ENCODE data around the gene ZNF423.

GRCh38 chr16:49473131-49473530 is 382.8 kb downstream of the ZNF423 start:
- TF ChIP-seq, protein P1, sequence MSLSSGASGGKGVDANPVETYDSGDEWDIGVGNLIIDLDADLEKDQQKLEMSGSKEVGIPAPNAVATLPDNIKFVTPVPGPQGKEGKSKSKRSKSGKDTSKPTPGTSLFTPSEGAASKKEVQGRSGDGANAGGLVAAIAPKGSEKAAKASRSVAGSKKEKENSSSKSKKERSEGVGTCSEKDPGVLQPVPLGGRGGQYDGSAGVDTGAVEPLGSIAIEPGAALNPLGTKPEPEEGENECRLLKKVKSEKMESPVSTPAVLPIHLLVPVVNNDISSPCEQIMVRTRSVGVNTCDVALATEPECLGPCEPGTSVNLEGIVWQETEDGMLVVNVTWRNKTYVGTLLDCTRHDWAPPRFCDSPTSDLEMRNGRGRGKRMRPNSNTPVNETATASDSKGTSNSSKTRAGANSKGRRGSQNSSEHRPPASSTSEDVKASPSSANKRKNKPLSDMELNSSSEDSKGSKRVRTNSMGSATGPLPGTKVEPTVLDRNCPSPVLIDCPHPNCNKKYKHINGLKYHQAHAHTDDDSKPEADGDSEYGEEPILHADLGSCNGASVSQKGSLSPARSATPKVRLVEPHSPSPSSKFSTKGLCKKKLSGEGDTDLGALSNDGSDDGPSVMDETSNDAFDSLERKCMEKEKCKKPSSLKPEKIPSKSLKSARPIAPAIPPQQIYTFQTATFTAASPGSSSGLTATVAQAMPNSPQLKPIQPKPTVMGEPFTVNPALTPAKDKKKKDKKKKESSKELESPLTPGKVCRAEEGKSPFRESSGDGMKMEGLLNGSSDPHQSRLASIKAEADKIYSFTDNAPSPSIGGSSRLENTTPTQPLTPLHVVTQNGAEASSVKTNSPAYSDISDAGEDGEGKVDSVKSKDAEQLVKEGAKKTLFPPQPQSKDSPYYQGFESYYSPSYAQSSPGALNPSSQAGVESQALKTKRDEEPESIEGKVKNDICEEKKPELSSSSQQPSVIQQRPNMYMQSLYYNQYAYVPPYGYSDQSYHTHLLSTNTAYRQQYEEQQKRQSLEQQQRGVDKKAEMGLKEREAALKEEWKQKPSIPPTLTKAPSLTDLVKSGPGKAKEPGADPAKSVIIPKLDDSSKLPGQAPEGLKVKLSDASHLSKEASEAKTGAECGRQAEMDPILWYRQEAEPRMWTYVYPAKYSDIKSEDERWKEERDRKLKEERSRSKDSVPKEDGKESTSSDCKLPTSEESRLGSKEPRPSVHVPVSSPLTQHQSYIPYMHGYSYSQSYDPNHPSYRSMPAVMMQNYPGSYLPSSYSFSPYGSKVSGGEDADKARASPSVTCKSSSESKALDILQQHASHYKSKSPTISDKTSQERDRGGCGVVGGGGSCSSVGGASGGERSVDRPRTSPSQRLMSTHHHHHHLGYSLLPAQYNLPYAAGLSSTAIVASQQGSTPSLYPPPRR (CRISPR knock-in tag; IDR thresholded peaks at IDR 0.05; ENCODE audit: borderline replicate concordance): no peak
- TF ChIP-seq CTCF (CRISPR knock-in tag; IDR thresholded peaks at IDR 0.05) (no peak), IKZF1 (IDR thresholded peaks at IDR 0.05) (no peak), GPN1 (CRISPR knock-in tag; IDR thresholded peaks at IDR 0.05; ENCODE audit: borderline replicate concordance) (no peak), ZNF784 (CRISPR knock-in tag; IDR thresholded peaks at IDR 0.05; ENCODE audit: borderline replicate concordance) (no peak)

Measured in HepG2 (cell line).